ENCODE data around the gene CPLX1. TPM values are rescaled to one million over a fixed set of nuclear protein-coding genes. Genes with fewer than 3 reads are reported as not detected.

Gene CPLX1
- total and polyA plus RNA-seq, 9 donors, result 0.09 to 0.91 (median 0.27) TPM

DNA sequence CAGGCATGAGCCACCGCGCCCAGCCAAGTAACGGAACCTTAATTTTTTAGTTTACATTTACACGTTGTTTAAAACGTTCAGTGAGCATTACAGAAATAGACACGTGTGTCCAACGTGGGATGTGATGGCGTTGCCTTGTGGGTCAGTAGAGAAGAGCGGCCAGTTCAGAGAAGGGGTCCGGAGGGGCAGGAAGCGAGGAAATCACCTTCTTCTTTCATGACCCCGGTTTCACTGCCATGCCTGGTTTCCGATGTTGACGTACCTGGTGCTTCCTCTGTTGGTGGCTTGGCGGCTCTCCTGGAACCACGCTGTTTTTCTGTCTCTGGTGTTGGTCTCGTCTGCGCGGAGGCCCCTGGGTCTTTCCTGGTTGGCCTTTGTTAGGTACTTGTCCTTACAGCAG, 77.5 kb downstream of the CPLX1 start:
- H3K27me3 ChIP-seq (ENCODE audit: control insufficient read depth, insufficient read depth, low read length), result no peaks in the 10 kb centered on the region
- H3K9me3 ChIP-seq (replicated peaks; ENCODE audit: control insufficient read depth, low read depth, low read length), result no peaks in the 10 kb centered on the region
- 94% methylated on average over 19 of the region's 19 CpGs for WGBS (ENCODE audit: insufficient coverage)
- no peak for DNase-seq
- no peak overlapping the region for H3K4me3 ChIP-seq (ENCODE audit: low read length)
- H3K4me1 ChIP-seq (ENCODE audit: control insufficient read depth, insufficient read depth, low read length), result peaks cover 20% of the 10 kb centered on the region
- H3K27ac ChIP-seq (ENCODE audit: low read length), result no peak overlapping the region
- H3K36me3 ChIP-seq (ENCODE audit: control insufficient read depth, insufficient read depth, low read length), result peaks cover 45% of the 10 kb centered on the region

GRCh38 chr4:747546-748170, 78.3 kb downstream of the CPLX1 start:
- Histone ChIP-seq H3K4me1 (ENCODE audit: control insufficient read depth, insufficient read depth, low read length) (peaks cover 18% of the 10 kb centered on the region), H3K27me3 (ENCODE audit: control insufficient read depth, insufficient read depth, low read length) (no peaks in the 10 kb centered on the region), H3K9me3 (replicated peaks; ENCODE audit: control insufficient read depth, low read depth, low read length) (no peaks in the 10 kb centered on the region), H3K27ac (ENCODE audit: low read length) (no peak overlapping the region), H3K4me3 (ENCODE audit: low read length) (no peak overlapping the region), H3K36me3 (ENCODE audit: control insufficient read depth, insufficient read depth, low read length) (peaks cover 42% of the 10 kb centered on the region)
- no peak for DNase-seq
- 94% methylated on average over 14 of the region's 34 CpGs for WGBS (ENCODE audit: insufficient coverage)

GRCh38 chr4:744212-744841, 81.6 kb downstream of the CPLX1 start:
- Histone ChIP-seq H3K27ac (ENCODE audit: low read length) (no peak overlapping the region), H3K4me1 (ENCODE audit: control insufficient read depth, insufficient read depth, low read length) (peaks cover 10% of the 10 kb centered on the region), H3K9me3 (replicated peaks; ENCODE audit: control insufficient read depth, low read depth, low read length) (no peaks in the 10 kb centered on the region), H3K4me3 (ENCODE audit: low read length) (no peak overlapping the region), H3K27me3 (ENCODE audit: control insufficient read depth, insufficient read depth, low read length) (no peaks in the 10 kb centered on the region), H3K36me3 (ENCODE audit: control insufficient read depth, insufficient read depth, low read length) (peaks cover 48% of the 10 kb centered on the region)
- 81% methylated on average over 18 of the region's 44 CpGs for WGBS (ENCODE audit: insufficient coverage)
- DNase-seq, result no peak

DNA sequence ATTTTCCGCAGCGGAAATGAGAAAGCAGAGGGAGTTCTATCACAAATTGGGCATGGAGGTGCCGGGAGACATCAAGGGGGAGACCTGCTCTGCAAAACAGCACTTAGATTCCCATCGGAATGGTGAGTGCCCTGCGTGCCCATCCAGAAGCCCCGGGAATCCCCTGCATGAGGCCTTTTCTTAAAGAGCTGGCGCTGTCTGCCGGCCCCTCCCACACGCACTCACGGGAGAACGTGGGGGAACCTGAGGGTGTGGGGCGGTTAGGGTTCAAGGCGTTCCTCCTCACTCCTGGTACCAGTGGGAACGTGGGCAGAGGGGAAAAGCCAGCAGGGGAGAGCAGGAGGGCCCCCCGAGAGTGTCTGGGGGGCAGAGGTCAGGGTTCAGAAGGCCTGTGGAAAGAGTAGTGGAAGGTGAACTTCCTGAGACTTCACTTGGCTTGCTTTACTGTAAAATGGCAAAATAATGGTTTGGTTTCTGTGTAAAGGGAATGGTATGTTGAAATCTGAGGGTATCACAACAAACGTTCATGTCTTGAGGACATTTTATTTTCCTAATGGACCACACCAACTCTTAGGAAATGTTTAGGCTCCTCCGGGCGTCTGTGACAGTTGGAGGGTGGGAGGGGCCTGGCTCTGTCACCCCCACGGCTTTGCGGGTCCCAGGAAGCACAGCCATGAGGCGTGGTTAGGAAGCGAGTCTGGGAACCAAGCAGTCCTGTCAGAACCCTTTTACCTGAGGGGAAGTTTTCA, 82.3 kb downstream of the CPLX1 start:
- peaks cover 10% of the 10 kb centered on the region for H3K4me1 ChIP-seq (ENCODE audit: control insufficient read depth, insufficient read depth, low read length)
- no peaks in the 10 kb centered on the region for H3K9me3 ChIP-seq (replicated peaks; ENCODE audit: control insufficient read depth, low read depth, low read length)
- no peak for DNase-seq
- WGBS (ENCODE audit: insufficient coverage), result 76% methylated on average over 18 of the region's 22 CpGs
- H3K4me3 ChIP-seq (ENCODE audit: low read length), result no peak overlapping the region
- H3K27me3 ChIP-seq (ENCODE audit: control insufficient read depth, insufficient read depth, low read length), result no peaks in the 10 kb centered on the region
- peaks cover 52% of the 10 kb centered on the region for H3K36me3 ChIP-seq (ENCODE audit: control insufficient read depth, insufficient read depth, low read length)
- no peak overlapping the region for H3K27ac ChIP-seq (ENCODE audit: low read length)

DNA sequence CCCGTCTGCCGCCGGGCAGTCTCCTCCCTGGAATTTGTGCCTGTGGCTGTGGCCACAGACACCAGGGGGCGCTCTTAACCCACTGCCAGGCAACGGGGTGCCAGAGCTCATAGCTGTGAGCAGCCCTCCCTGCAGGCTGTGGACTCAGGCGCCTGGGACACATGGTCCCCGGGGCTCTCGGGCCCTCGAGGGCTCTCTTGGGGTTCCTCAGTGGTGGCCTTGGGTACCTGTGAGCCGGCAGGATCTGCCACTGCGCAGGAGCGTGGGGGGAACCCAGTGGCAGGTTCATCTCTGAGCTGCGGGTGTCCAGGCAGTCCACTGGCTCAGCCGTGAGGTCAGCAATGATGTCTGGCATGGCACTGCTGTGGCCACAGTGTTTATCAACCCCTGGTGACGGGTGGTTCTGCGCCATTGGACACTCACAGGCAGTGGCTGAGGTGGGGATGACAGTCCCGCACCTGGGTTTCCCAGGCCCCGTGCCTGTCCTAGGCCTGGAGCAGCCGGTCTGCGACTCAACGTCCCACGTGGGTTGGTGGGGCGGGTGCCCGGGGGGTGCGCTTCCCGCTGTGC, 83.1 kb downstream of the CPLX1 start:
- WGBS (ENCODE audit: insufficient coverage), result 64% methylated on average over 17 of the region's 26 CpGs
- H3K4me3 ChIP-seq (ENCODE audit: low read length), result no peak overlapping the region
- H3K27me3 ChIP-seq (ENCODE audit: control insufficient read depth, insufficient read depth, low read length), result no peaks in the 10 kb centered on the region
- no peaks in the 10 kb centered on the region for H3K9me3 ChIP-seq (replicated peaks; ENCODE audit: control insufficient read depth, low read depth, low read length)
- peaks cover 10% of the 10 kb centered on the region for H3K4me1 ChIP-seq (ENCODE audit: control insufficient read depth, insufficient read depth, low read length)
- H3K36me3 ChIP-seq (ENCODE audit: control insufficient read depth, insufficient read depth, low read length), result peaks cover 50% of the 10 kb centered on the region
- peak; percentile 49 for DNase-seq
- no peak overlapping the region for H3K27ac ChIP-seq (ENCODE audit: low read length)

GRCh38 chr4:742096-742741, 83.7 kb downstream of the CPLX1 start:
- Histone ChIP-seq H3K36me3 (ENCODE audit: control insufficient read depth, insufficient read depth, low read length) (peaks cover 54% of the 10 kb centered on the region), H3K4me1 (ENCODE audit: control insufficient read depth, insufficient read depth, low read length) (peaks cover 10% of the 10 kb centered on the region), H3K27ac (ENCODE audit: low read length) (no peak overlapping the region), H3K9me3 (replicated peaks; ENCODE audit: control insufficient read depth, low read depth, low read length) (no peaks in the 10 kb centered on the region), H3K27me3 (ENCODE audit: control insufficient read depth, insufficient read depth, low read length) (no peaks in the 10 kb centered on the region), H3K4me3 (ENCODE audit: low read length) (no peak overlapping the region)
- 79% methylated on average over 13 of the region's 21 CpGs for WGBS (ENCODE audit: insufficient coverage)
- DNase-seq, result no peak

- H3K27me3 ChIP-seq (ENCODE audit: control insufficient read depth, insufficient read depth, low read length), result no peaks in the 10 kb centered on the region
- H3K27ac ChIP-seq (ENCODE audit: low read length), result no peak overlapping the region
- DNase-seq, result no peak
- H3K4me3 ChIP-seq (ENCODE audit: low read length), result no peak overlapping the region
- H3K36me3 ChIP-seq (ENCODE audit: control insufficient read depth, insufficient read depth, low read length), result peaks cover 61% of the 10 kb centered on the region
- peaks cover 10% of the 10 kb centered on the region for H3K4me1 ChIP-seq (ENCODE audit: control insufficient read depth, insufficient read depth, low read length)
- 81% methylated on average over 15 of the region's 19 CpGs for WGBS (ENCODE audit: insufficient coverage)
- H3K9me3 ChIP-seq (replicated peaks; ENCODE audit: control insufficient read depth, low read depth, low read length), result no peaks in the 10 kb centered on the region
Observed at GRCh38 chr4:740656-741282, 85.2 kb downstream of the CPLX1 start.

- no peak overlapping the region for H3K27ac ChIP-seq (ENCODE audit: low read length)
- no peak for DNase-seq
- H3K36me3 ChIP-seq (ENCODE audit: control insufficient read depth, insufficient read depth, low read length), result peaks cover 68% of the 10 kb centered on the region
- WGBS (ENCODE audit: insufficient coverage), result 75% methylated on average over 6 of the region's 12 CpGs
- H3K4me3 ChIP-seq (ENCODE audit: low read length), result no peak overlapping the region
- no peaks in the 10 kb centered on the region for H3K9me3 ChIP-seq (replicated peaks; ENCODE audit: control insufficient read depth, low read depth, low read length)
- H3K27me3 ChIP-seq (ENCODE audit: control insufficient read depth, insufficient read depth, low read length), result no peaks in the 10 kb centered on the region
- H3K4me1 ChIP-seq (ENCODE audit: control insufficient read depth, insufficient read depth, low read length), result peaks cover 10% of the 10 kb centered on the region
Observed at GRCh38 chr4:740011-740410, 85.9 kb downstream of the CPLX1 start.

GRCh38 chr4:739569-739968, 86.4 kb downstream of the CPLX1 start:
- 97% methylated on average over 21 of the region's 22 CpGs for WGBS (ENCODE audit: insufficient coverage)
- Histone ChIP-seq H3K36me3 (ENCODE audit: control insufficient read depth, insufficient read depth, low read length) (peaks cover 73% of the 10 kb centered on the region), H3K27ac (ENCODE audit: low read length) (no peak overlapping the region)

More at GRCh38 chr4:739569-739968, 86.4 kb downstream of the CPLX1 start:
- H3K9me3 ChIP-seq (replicated peaks; ENCODE audit: control insufficient read depth, low read depth, low read length), result no peaks in the 10 kb centered on the region
- DNase-seq, result no peak
- no peak overlapping the region for H3K4me3 ChIP-seq (ENCODE audit: low read length)
- H3K27me3 ChIP-seq (ENCODE audit: control insufficient read depth, insufficient read depth, low read length), result no peaks in the 10 kb centered on the region
- peaks cover 10% of the 10 kb centered on the region for H3K4me1 ChIP-seq (ENCODE audit: control insufficient read depth, insufficient read depth, low read length)
